CD4-positive, alpha-beta T cell treated with Interleukin-1 beta for 1 hour (primary cell): ENCODE data around the gene ROR1.
"Not testable (repeated sequence)": the region's sequence is repeated elsewhere in the genome, so short reads cannot be mapped to it uniquely, and the experiment has no call there.

Experiments used
- DNase-seq, 2 donors: peaks; one replicate each; pipeline ENCODE4 v3.0.0-alpha.2; 2020 to 2022

ROR1 gene

GRCh38 chr1:63759778-63760177, 14.0 kb upstream of the ROR1 start:
- no peak for DNase-seq

GRCh38 chr1:63770381-63770780, 3.4 kb upstream of the ROR1 start:
- no peak for DNase-seq

- no peak for DNase-seq
Measured at GRCh38 chr1:63772201-63772600, 1.6 kb upstream of the ROR1 start.

GRCh38 chr1:63772876-63773275, 941 bp upstream of the ROR1 start:
- no peak for DNase-seq

- no peak for DNase-seq
Measured at GRCh38 chr1:63773496-63773814, 362 bp upstream of the ROR1 start.

DNA sequence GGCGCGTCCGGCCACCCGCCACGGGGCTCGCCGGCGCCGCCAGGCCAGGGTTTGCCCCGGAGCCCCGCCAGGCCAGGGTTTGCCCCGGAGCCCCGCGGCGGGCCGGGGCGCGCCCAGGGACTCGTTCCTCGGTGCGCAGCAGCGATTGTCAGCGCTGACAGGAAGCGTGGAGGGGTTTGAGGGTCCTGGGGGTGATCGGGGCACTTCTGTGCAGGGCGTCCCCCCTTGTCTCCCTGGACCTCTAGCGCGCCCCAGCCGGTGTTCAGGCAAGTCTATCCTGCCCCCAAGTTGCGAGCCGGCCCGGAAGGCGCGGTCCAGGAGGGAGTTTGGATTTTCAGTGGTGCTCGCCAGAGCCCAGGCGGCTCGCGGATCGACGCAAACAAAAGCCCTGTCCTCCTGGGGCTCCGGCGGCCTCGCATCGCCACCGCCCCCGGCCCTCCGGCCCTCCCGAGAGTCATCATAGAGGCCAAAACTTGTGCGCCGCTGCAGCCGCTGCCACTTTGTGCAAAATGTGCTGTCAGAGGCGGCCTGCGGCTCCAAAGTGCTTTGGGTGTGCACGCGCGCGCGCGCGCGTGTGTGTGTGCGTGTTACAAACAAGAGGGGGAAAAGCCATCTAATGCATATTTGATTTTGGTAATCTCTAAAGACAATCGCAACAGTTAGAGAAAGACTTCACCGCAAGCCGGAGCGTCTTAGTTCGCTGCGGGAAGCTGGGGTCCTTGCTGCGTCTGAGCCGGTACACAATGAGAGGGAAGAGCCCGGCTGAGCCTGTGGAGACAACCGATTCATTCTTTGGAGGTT, 1.0 kb downstream of the ROR1 start:
- no peak for DNase-seq

DNA sequence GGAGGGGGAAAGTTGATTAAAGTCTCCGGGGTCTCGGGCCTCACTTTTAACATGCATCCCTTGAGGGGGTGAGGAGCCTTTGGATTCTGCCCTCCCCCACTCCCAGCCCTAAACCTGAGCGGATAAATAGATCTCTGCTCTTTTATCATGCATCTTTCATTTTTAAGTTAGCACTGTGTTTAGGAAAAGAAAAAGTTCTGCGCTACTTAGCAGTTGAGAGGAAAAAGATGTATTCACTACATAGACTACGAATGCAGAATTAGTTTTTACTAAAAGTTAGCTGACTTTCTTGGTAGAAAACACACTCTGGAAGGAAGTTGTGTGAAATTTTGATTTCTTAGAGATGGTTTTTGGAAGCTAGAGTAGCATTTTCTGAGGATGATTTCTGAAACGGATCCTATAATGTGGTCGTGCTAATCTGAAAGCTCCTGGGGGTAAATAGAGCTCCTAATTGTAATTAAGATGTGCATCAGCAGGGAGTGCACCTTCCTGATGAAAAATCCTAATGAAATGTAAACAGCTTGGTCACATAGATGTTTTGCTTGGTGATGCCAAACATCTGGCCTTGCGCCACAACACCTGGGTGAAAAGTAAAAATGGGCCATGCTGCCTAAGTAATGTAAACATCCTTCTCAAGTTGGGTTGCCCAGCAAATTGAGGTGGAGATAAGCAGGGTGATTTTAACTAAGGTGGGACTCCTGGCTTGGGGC, 1.8 kb downstream of the ROR1 start:
- no peak for DNase-seq

DNA sequence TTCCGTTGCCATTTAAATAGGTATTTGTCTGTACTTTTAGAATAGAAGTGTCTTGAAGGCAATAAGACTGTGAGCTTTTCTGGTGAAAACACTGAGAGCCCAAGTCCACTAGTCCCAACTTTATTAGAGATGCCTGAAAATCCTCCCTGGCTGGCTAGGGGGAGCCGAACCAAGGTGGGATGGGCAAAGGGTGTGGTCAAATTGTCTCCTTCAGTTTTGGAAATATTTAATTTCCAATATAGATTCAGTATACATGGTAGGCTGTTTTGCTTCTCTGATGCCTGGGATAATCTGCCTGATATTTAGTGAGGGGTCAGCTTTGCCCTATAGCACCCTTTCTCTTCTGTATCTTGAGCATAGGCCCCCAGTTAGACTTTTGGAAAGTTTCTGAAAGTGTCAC, 3.5 kb downstream of the ROR1 start:
- DNase-seq = no peak

DNA sequence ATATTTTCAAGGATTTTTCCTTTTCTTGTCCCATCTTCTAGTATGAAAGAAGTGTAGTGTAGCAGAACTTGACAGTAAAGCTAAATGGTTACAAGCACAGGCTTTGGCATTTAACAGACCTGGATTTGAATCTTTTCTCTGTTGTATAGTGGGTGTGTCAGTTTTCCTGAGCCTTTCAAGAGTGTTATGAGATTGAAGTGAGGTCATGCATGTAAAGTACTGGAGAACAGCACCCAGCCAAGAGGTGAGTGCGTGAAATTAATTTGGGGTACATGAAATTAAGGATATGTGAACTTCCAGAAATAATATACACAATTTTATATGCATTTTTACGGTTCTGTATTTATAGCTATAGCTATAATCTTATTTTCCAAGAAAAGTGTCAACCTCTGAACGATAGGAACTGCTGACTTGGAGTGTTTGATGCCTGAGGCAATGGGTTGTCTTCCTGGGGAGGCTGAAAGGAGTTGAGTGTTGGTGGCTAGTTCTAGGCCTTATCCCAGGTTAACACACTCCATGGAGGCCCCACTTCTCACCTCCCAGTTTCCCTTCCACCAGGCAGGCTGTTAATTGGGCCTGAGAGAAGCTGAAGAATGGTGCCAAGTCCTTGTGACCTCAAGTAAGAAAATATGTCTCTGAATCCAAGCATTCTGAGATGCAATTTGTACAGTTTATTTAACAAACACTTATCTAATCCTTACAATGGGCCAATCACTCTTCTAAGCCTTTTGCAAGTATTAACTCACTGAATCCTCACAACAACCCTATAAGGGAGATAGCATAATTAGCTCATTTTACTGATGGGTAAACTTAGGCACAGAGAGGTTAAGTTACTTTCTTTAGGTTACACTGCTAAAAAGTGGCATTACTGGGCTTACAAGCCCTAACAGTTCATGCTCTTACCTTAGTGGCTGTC, 4.4 kb downstream of the ROR1 start:
- DNase-seq = no peak

GRCh38 chr1:63779338-63780211, 5.8 kb downstream of the ROR1 start:
- no peak for DNase-seq

GRCh38 chr1:63780565-63780964, 6.7 kb downstream of the ROR1 start:
- no peak for DNase-seq

DNA sequence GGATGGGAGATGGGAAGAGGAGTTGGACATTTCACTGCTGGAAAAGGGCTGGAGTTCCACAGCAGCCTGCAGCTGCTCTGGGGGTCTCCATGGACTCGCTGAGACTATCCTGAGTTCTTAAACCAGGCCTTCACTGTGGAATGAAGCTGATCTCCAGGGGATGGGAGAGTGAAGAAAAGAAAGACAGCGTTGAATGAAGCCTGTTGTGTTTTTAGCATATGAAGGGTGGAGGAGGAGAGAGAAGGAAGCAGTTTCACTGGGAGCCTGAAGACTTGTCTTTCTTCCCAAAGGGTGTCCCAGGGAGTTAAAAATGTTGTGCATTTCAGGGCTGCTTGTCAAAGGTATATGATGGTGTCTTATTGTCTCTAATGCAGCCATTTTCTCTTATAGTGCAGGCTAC, 9.2 kb downstream of the ROR1 start:
- no peak for DNase-seq

- DNase-seq = no peak
Measured at GRCh38 chr1:63784083-63784482, 10.3 kb downstream of the ROR1 start.

DNA sequence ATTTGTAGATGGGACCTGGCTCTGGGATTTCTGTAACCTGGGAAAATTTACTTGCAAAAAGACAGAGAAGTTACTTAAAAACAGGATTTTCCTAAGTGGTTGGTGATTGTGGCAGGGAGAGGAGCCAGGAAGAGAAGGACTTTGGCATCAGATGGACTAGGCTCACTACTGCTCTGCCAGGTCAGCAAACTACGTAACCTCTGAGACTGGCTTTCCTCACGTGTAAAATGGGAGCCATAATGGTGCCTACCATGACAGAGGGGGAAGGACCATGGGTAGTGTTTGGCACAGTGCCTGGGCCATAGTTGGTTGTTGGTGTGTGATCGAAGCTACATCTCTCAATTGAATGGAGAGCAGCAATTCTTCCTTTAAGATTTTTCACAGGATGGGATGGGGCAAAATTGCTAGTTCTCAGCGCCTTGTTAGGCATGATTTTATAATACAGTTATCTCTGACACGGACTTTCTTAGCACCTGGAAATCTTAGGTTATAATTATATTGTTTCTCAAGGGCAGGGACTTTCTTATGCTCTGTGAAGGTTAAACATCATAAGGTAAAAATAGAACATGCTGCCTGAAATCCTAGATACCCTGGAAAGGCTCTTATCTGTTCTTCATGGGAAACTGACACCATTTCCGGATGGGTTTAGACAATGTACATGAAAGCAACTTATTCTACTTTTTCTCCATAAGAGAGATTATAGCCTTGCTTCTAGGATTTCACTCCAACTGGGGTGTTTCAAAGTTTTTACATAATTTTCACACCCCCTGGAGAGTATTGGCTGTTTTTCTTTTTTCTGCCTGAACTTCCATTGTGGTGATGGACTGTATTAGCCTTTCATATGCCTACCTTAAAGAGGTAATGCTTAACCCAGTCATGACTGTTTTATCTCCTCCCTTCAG, 10.9 kb downstream of the ROR1 start:
- DNase-seq = no peak

- DNase-seq = not testable (repeated sequence)
Measured at GRCh38 chr1:63787270-63787669, 13.5 kb downstream of the ROR1 start.

DNA sequence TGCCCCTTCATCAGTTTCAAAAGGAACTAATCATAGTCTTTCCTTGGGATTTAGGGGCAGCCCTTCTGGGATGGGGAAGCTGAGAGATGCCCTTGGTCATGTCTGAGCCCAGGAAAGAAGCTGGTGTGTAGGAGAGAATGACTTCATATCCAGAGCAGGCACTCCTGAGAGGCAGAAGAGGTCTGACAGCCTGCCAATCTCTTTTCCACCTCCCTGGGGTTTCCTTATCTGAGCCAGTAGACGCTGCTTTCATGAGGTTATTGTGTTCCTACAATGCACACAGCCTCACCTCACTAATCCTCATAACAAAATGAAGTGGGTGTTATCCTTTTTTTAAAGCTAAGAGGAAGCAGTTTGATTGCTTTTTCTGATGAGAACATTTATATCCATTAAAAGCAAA, 14.1 kb downstream of the ROR1 start:
- no peak for DNase-seq

DNA sequence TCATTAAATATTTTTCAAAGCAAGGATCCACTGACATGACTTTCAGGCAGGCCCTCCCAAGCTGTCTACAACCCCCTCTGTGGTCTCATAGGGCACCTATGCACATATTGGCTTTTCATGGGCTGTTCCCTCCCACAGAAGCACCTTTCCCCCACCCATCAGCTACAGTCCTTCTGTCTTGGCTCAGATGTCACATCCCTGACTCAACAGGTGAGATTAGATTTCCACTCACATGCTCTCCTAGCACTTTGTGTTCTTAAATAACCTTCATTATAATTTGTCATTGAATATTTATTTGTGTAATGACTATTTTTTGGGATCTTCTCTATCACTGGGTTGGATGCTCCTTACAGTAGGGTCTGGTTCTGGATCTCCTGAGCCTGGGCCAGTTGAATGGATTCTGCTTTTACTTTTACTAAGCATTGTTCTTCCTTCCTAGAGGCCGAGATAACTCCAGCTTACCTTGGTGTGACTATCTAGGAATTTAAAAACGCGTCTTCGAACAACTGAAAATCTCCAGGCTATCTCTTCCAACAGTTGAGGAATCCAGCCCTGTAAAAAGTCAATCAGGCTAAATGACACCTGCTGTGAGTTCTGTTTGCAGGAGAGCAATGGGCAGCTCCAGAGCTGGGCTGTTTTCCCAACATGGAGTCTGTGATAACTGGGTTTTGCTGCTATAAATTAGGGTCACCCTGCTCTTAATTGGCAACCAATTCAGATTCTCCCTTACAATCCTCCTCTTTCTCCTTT, 16.2 kb downstream of the ROR1 start:
- DNase-seq = no peak

DNA sequence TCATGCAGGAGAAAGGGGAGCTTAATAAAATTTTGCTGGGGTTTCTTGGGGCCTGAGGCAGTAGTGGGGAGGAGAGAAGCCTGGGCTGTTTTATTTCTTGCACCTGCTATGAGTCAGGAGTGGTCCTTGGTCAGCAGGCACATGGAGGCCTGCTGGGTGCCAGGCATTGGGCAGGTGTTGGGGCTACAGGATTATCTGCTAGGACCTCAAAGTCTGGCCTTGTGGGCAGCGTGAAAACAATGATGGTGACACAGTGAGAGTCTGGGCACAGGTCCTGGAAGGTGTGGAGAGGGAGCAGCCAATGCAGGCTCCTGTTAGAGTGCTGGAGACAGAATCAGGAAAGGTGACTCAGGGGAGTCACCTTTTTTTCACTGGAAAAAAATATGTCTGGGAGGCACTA, 17.2 kb downstream of the ROR1 start:
- no peak for DNase-seq

- DNase-seq = no peak
Measured at GRCh38 chr1:63792152-63792551, 18.3 kb downstream of the ROR1 start.

DNA sequence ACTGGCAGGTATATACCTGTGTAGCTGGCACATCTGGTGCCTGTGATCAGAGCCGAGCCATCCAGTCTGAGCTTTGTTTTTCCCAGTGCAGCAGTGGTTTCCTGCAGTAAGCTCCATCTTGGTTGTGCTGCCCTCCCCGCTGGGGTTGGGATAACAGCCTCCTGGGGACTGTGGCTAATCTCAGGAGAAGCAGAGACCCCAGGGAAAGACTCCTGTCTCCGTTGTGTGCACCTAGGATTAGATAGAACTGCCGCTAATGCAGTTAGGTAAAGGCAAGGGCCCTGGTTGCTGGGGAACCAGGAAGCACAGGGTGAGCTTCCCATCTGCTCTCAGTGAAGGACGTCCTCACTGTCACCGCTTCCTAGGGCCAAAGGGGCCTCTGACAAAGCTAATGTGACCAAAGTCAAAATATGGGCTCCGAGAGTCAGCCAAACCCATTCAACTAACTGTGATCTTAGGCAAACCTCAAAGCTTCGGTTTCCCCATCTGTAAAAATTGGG, 20.0 kb downstream of the ROR1 start:
- DNase-seq = no peak

- DNase-seq = no peak
Measured at GRCh38 chr1:63794354-63794753, 20.5 kb downstream of the ROR1 start.
